Adrenal gland (tissue), 5 donors: ENCODE data around the gene KLHL13.

Source experiments
- POLR2A ChIP-seq, 2 donors: fragments of 450-650 bp; IDR thresholded peaks; one replicate each; pipeline ENCODE4 v1.6.1; 2017; ENCODE audit warnings: antibody characterized with exemption in 2 of 2, mild to moderate bottlenecking in 2 of 2, moderate library complexity in 1 of 2
- TF ChIP-seq, protein P1 (sequence below), 6 experiments: fragments of 450-650 bp in 4 of 6; fragments of 200-600 bp in 2 of 6; sonication (generic) in 1 of 6; IDR thresholded peaks; 1 replicate in 5 of 6; 2 replicates in 1 of 6; pipeline versions ENCODE4 v1.5.1 to v1.8.0; 2016 to 2021; ENCODE audit warnings: antibody characterized with exemption in 6 of 6, mild to moderate bottlenecking in 2 of 6, moderate library complexity in 1 of 6
- donor health status: DM: no; HTN: no; CAD: no.

DNA sequence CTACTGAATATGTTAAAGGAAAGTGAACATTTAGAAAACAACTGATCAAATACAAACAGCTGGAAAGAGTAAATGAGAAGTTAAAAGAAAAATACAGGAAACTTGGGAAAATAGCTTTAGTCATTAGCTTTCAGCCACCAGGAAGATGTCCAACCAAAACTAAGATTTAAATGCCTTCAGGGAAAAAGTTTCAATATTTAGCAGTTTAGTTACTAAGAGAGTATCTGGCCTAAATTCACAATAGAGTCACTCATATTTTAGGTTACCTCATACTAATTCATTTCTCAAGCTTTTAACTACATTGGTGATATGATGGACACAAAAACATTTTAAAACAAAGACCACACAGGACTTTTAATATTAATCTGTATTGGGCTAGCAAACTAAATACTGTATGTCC lies 13.1 kb upstream of the KLHL13 start:
- TF ChIP-seq POLR2A (IDR thresholded peaks at IDR 0.05), result no peak
- TF ChIP-seq, protein P1, sequence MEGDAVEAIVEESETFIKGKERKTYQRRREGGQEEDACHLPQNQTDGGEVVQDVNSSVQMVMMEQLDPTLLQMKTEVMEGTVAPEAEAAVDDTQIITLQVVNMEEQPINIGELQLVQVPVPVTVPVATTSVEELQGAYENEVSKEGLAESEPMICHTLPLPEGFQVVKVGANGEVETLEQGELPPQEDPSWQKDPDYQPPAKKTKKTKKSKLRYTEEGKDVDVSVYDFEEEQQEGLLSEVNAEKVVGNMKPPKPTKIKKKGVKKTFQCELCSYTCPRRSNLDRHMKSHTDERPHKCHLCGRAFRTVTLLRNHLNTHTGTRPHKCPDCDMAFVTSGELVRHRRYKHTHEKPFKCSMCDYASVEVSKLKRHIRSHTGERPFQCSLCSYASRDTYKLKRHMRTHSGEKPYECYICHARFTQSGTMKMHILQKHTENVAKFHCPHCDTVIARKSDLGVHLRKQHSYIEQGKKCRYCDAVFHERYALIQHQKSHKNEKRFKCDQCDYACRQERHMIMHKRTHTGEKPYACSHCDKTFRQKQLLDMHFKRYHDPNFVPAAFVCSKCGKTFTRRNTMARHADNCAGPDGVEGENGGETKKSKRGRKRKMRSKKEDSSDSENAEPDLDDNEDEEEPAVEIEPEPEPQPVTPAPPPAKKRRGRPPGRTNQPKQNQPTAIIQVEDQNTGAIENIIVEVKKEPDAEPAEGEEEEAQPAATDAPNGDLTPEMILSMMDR (IDR thresholded peaks at IDR 0.05), result no peak
